SK-N-SH (cell line): ENCODE data around the gene TRAF4.

Source experiments
- EP300 ChIP-seq, 2 experiments: IDR thresholded peaks; 2 replicates each; pipeline versions ENCODE4 v1.4.0 to v1.6.1; 2012; ENCODE audit warnings: borderline replicate concordance in 1 of 2, low read depth in 1 of 2, low read length in 1 of 2
- EZH2phosphoT487 ChIP-seq: fragments of 200-600 bp; sonication (generic); IDR thresholded peaks from 2 replicates; pipeline ENCODE4 v1.6.1; 2017; ENCODE audit warnings: low read depth, mixed run types, mild to moderate bottlenecking, antibody characterized with exemption, moderate library complexity, borderline replicate concordance
- FOXJ3 ChIP-seq: sonication (generic); formaldehyde crosslinking; IDR thresholded peaks from 2 replicates; pipeline ENCODE4 v1.5.1; 2020; ENCODE audit warnings: mild to moderate bottlenecking, missing genetic modification reagents
- GATA2 ChIP-seq: sonication (generic); formaldehyde crosslinking; IDR thresholded peaks from 2 replicates; pipeline ENCODE4 v1.5.0; 2020; ENCODE audit warnings: mild to moderate bottlenecking, missing genetic modification reagents
- POLR2AphosphoS5 ChIP-seq: IDR thresholded peaks from 2 replicates; pipeline ENCODE4 v1.6.1; 2012; ENCODE audit warnings: low read depth, low read length
- TCF12 ChIP-seq: IDR thresholded peaks from 2 replicates; pipeline ENCODE4 v1.4.0; 2012
- TEAD4 ChIP-seq: IDR thresholded peaks from 2 replicates; pipeline ENCODE4 v1.4.0; 2012; ENCODE audit warnings: mild to moderate bottlenecking, borderline replicate concordance; ENCODE audit not compliant: insufficient read depth
- TF ChIP-seq, protein P1 (sequence below): fragments of 200-600 bp; sonication (generic); IDR thresholded peaks from 2 replicates; pipeline ENCODE4 v1.6.1; 2017; ENCODE audit warnings: antibody characterized with exemption, mild to moderate bottlenecking, moderate library complexity
- TF ChIP-seq, protein P2 (sequence below): IDR thresholded peaks from 2 replicates; pipeline ENCODE4 v1.4.0; 2012; ENCODE audit warnings: low read depth
- TF ChIP-seq, protein P3 (sequence below): fragments of 150-350 bp; IDR thresholded peaks from 2 replicates; pipeline ENCODE4 v1.6.1; 2016; ENCODE audit warnings: mild to moderate bottlenecking, low read depth, low read length
- TF ChIP-seq, protein P4 (sequence below): IDR thresholded peaks from 2 replicates; pipeline ENCODE4 v1.6.1; 2012; ENCODE audit warnings: mild to moderate bottlenecking, low read depth, low read length, moderate library complexity

DNA sequence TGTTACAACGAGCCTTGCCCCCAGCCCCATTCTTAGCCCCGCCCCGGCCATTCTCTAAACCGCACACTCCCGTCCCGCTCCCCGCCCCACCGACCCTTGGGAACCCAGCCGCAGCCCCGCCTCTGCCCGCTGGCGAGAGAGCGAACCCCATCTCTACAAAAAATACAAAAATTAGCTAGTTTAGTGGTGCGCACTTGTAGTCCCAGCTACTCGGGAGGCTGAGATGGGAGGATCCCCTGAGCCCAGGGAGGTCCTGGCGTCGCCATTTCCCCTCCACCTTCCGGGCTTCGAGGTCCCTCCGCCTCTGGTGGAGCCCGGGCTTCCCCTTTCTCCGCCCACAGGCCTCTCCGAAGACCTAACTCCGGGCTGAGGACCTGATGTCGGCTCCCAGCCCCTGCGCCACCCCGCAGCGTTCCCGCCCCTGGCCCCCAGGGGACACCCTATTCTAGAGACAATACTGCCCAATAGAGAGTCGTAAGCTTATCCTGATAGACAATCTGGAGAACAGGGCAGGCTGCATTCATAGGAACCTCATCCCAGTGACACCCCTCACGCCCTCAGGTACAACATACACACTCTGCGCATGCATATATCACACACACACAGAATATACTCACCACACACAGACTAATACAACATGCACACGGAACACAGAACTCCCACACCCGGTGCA lies 31.6 kb upstream of the TRAF4 start:
- TF ChIP-seq, protein P1, sequence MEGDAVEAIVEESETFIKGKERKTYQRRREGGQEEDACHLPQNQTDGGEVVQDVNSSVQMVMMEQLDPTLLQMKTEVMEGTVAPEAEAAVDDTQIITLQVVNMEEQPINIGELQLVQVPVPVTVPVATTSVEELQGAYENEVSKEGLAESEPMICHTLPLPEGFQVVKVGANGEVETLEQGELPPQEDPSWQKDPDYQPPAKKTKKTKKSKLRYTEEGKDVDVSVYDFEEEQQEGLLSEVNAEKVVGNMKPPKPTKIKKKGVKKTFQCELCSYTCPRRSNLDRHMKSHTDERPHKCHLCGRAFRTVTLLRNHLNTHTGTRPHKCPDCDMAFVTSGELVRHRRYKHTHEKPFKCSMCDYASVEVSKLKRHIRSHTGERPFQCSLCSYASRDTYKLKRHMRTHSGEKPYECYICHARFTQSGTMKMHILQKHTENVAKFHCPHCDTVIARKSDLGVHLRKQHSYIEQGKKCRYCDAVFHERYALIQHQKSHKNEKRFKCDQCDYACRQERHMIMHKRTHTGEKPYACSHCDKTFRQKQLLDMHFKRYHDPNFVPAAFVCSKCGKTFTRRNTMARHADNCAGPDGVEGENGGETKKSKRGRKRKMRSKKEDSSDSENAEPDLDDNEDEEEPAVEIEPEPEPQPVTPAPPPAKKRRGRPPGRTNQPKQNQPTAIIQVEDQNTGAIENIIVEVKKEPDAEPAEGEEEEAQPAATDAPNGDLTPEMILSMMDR = no peak
- TF ChIP-seq TCF12 (no peak), EP300 (IDR thresholded peaks at IDR 0.05; ENCODE audit: borderline replicate concordance in 1 of 2, low read depth in 1 of 2, low read length in 1 of 2) (no peak), POLR2AphosphoS5 (no peak), EZH2phosphoT487 (no peak), GATA2 (no peak), TEAD4 (no peak), FOXJ3 (CRISPR knock-in tag) (no peak)
- TF ChIP-seq, protein P2, sequence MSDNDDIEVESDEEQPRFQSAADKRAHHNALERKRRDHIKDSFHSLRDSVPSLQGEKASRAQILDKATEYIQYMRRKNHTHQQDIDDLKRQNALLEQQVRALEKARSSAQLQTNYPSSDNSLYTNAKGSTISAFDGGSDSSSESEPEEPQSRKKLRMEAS = no peak
- TF ChIP-seq, protein P3, sequence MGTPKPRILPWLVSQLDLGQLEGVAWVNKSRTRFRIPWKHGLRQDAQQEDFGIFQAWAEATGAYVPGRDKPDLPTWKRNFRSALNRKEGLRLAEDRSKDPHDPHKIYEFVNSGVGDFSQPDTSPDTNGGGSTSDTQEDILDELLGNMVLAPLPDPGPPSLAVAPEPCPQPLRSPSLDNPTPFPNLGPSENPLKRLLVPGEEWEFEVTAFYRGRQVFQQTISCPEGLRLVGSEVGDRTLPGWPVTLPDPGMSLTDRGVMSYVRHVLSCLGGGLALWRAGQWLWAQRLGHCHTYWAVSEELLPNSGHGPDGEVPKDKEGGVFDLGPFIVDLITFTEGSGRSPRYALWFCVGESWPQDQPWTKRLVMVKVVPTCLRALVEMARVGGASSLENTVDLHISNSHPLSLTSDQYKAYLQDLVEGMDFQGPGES = no peak
- TF ChIP-seq, protein P4, sequence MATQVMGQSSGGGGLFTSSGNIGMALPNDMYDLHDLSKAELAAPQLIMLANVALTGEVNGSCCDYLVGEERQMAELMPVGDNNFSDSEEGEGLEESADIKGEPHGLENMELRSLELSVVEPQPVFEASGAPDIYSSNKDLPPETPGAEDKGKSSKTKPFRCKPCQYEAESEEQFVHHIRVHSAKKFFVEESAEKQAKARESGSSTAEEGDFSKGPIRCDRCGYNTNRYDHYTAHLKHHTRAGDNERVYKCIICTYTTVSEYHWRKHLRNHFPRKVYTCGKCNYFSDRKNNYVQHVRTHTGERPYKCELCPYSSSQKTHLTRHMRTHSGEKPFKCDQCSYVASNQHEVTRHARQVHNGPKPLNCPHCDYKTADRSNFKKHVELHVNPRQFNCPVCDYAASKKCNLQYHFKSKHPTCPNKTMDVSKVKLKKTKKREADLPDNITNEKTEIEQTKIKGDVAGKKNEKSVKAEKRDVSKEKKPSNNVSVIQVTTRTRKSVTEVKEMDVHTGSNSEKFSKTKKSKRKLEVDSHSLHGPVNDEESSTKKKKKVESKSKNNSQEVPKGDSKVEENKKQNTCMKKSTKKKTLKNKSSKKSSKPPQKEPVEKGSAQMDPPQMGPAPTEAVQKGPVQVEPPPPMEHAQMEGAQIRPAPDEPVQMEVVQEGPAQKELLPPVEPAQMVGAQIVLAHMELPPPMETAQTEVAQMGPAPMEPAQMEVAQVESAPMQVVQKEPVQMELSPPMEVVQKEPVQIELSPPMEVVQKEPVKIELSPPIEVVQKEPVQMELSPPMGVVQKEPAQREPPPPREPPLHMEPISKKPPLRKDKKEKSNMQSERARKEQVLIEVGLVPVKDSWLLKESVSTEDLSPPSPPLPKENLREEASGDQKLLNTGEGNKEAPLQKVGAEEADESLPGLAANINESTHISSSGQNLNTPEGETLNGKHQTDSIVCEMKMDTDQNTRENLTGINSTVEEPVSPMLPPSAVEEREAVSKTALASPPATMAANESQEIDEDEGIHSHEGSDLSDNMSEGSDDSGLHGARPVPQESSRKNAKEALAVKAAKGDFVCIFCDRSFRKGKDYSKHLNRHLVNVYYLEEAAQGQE = no peak
